Immature natural killer cell (primary cell): ENCODE data around the gene LYSMD3. TPM values are rescaled to one million over a fixed set of nuclear protein-coding genes. Genes with fewer than 3 reads are reported as not detected.

Experiments
- DNase-seq, 3 donors: peaks; one replicate each; pipeline ENCODE4 v3.0.0; 2022; ENCODE audit warnings: mixed read lengths in 1 of 3
- H3K27ac Mint-ChIP-seq, 6 donors: one replicate each; pipeline ENCODE4 v1.8.0; 2020; ENCODE audit warnings: mixed read lengths in 6 of 6, mild to moderate bottlenecking in 5 of 6, inconsistent platforms in 4 of 6, moderate library complexity in 3 of 6
- H3K27me3 Mint-ChIP-seq, 3 donors: one replicate each; pipeline ENCODE4 v1.8.0; 2020 to 2021; ENCODE audit warnings: low read depth in 3 of 3, mild to moderate bottlenecking in 3 of 3, mixed read lengths in 3 of 3, moderate library complexity in 3 of 3, inconsistent platforms in 1 of 3
- H3K36me3 Mint-ChIP-seq, 3 donors: one replicate each; pipeline ENCODE4 v1.8.0; 2020; ENCODE audit warnings: mixed read lengths in 3 of 3, inconsistent platforms in 2 of 3, mild to moderate bottlenecking in 2 of 3
- H3K4me1 Mint-ChIP-seq, 2 donors: one replicate each; pipeline ENCODE4 v1.8.0; 2020; ENCODE audit warnings: inconsistent platforms in 2 of 2, mild to moderate bottlenecking in 2 of 2, mixed read lengths in 2 of 2, moderate library complexity in 1 of 2
- H3K4me3 Mint-ChIP-seq, 5 donors: one replicate each; pipeline ENCODE4 v1.8.0; 2020; ENCODE audit warnings: mild to moderate bottlenecking in 5 of 5, mixed read lengths in 5 of 5, inconsistent platforms in 3 of 5, moderate library complexity in 3 of 5
- H3K9me3 Mint-ChIP-seq, 6 donors: one replicate each; pipeline ENCODE4 v1.8.0; 2020; ENCODE audit warnings: mild to moderate bottlenecking in 6 of 6, mixed read lengths in 6 of 6, inconsistent platforms in 4 of 6, moderate library complexity in 3 of 6
- polyA plus RNA-seq, 3 donors: library from polyadenylated mRNA; unstranded; fragments of 300-500 nt; fragmentation: Illumina TruSeq; gene quantifications; one replicate each; pipeline ENCODE4 v1.2.3, GENCODE V29; 2021

Gene LYSMD3
- polyA plus RNA-seq, 3 donors from 2014 or later: 6.5 to 11.7 (median 9.4) TPM

- Mint-ChIP-seq H3K4me3 (no peak overlapping the region), H3K27me3 (peaks cover 0 to 5% (median 0%) of the 10 kb centered on the region in 3 donors), H3K9me3 (no peaks in the 10 kb centered on the region), H3K27ac (no peak overlapping the region), H3K36me3 (no peaks in the 10 kb centered on the region), H3K4me1 (no peaks in the 10 kb centered on the region)
- no peak for DNase-seq
Measured at GRCh38 chr5:90488791-90489190, 40.6 kb downstream of the LYSMD3 start.

DNA sequence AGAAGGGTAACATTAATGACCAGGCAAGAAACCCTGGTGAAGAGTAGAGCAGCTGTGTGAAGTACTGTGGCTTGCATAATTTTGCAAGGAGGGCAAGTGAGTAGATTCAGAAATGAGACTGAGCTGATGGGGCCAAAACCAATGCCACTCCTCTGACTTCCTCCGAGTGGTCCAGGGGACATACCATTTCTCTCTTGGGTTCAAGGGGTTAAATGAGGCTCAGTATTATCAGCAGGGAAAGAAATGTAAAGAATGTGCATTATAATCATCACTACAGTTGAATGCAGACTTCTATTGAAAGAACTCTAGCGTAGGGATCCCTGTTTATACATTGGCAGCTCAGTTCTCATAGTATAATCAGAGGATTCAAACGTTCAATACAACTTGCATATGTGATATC lies 44.8 kb downstream of the LYSMD3 start:
- DNase-seq: no peak
- Mint-ChIP-seq H3K4me3 (no peak overlapping the region), H3K27ac (no peak overlapping the region), H3K27me3 (peaks cover 0 to 5% (median 0%) of the 10 kb centered on the region in 3 donors), H3K9me3 (no peaks in the 10 kb centered on the region), H3K4me1 (no peaks in the 10 kb centered on the region), H3K36me3 (no peaks in the 10 kb centered on the region)

- Mint-ChIP-seq H3K27me3 (peaks cover 0 to 4% (median 0%) of the 10 kb centered on the region in 3 donors), H3K4me3 (no peak overlapping the region), H3K9me3 (no peaks in the 10 kb centered on the region), H3K36me3 (no peaks in the 10 kb centered on the region), H3K4me1 (no peaks in the 10 kb centered on the region), H3K27ac (no peak overlapping the region)
- no peak for DNase-seq
Measured at GRCh38 chr5:90483206-90483605, 46.2 kb downstream of the LYSMD3 start.

DNA sequence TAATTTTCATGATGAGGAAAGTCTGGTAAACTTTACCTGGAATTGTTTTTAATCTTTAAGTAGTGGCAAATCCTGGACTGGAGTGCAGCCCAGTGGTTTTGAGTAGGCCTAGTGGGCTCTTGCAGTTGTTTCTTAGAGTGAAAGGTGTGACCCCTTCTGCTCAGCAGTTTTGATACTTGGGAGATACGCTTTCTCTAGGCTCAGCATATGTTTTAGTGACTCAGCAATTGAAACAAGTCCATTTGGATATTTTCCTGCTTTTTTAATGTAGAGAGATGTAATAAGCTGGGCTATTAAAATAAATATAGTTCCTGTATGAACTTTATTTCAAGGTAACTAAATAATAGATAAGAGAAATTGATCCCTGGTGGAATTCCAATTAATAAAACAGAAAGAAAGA lies 48.7 kb downstream of the LYSMD3 start:
- H3K4me1 Mint-ChIP-seq: no peaks in the 10 kb centered on the region
- no peak for DNase-seq
- H3K36me3 Mint-ChIP-seq: no peaks in the 10 kb centered on the region
- no peak overlapping the region for H3K27ac Mint-ChIP-seq
- no peaks in the 10 kb centered on the region for H3K9me3 Mint-ChIP-seq
- H3K4me3 Mint-ChIP-seq: no peak overlapping the region
- H3K27me3 Mint-ChIP-seq: peaks cover 0 to 3% (median 1%) of the 10 kb centered on the region in 3 donors

DNA sequence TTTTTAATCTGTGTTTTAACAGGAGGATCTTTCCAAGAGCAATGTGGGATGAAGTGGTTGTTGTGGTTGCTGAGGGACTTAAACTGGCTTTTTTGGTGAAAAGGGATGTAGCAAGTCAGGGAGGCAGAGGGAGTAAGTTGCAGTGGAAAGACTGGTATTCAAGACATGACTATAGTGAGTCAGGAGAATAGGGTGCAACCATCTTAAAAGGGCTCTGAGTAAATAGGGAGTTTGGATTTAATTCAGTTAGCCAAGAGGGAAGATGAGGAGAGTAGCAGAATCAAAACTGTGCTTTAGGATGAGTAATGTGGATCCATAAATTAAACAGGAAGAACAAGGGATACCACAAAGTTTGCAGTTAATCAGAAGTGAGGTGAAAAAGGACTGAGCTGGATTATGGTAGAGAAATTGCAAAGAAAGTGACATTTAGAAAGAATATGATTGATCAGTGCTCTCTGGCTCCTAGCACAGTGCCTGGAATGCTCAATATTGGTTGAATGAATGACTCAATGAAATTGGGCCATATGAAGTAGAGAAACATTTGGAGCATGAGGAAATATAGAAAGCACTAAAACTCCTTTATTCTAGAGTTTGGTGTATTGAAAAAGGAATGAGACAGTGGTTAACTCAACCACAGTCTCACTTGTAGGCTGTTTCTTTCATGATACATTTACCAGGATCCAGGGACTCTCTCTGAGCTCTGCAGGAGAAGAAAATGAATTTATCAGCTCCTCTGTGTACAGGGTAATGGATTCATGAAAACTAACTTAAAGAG lies 49.6 kb downstream of the LYSMD3 start:
- Mint-ChIP-seq H3K4me1 (peaks cover 4 to 9% of the 10 kb centered on the region in 2 donors), H3K4me3 (no peak overlapping the region), H3K27ac (no peak overlapping the region), H3K36me3 (no peaks in the 10 kb centered on the region), H3K27me3 (peaks cover 2 to 4% (median 3%) of the 10 kb centered on the region in 3 donors), H3K9me3 (no peaks in the 10 kb centered on the region)
- no peak for DNase-seq

DNA sequence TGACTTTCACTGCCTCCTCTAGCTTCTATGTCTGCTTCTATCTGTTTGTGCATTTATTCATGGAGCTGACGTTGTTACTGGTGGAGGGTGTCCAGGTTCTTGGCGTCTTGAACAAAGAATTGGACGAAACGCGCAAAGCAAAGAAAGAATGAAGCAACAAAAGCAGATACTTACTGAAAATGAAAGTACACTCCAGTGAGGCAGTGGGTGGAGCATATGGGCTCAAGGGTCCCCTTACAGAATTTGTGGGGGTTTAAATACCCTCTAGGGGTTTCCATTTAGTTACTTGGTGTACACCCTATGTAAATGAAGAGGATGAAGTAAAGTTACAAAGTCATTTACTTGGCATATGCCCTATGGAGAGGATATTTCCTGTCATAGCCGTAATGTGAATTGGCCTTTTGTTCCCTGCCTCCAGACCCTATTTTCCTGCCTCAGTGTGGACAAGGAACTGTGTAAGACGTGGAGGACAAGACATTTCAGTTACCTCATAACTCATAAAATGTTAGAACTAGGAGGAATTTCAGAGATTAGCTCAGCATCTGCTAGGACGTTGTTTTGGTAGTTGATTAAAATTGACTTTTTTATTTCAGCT lies 51.7 kb downstream of the LYSMD3 start:
- Mint-ChIP-seq H3K9me3 (no peaks in the 10 kb centered on the region), H3K27me3 (peaks cover 4 to 11% (median 8%) of the 10 kb centered on the region in 3 donors), H3K4me1 (peaks cover 15 to 22% of the 10 kb centered on the region in 2 donors), H3K4me3 (no peak overlapping the region), H3K36me3 (no peaks in the 10 kb centered on the region), H3K27ac (no peak overlapping the region)
- DNase-seq: no peak

- H3K27ac Mint-ChIP-seq: peak overlapping the region in 1 of 6 donors; percentile 13
- no peak overlapping the region for H3K4me3 Mint-ChIP-seq
- H3K9me3 Mint-ChIP-seq: no peaks in the 10 kb centered on the region
- DNase-seq: no peak
- H3K36me3 Mint-ChIP-seq: no peaks in the 10 kb centered on the region
- peaks cover 4 to 11% (median 8%) of the 10 kb centered on the region in 3 donors for H3K27me3 Mint-ChIP-seq
- peaks cover 18 to 27% of the 10 kb centered on the region in 2 donors for H3K4me1 Mint-ChIP-seq
Measured at GRCh38 chr5:90477073-90477472, 52.3 kb downstream of the LYSMD3 start.

DNA sequence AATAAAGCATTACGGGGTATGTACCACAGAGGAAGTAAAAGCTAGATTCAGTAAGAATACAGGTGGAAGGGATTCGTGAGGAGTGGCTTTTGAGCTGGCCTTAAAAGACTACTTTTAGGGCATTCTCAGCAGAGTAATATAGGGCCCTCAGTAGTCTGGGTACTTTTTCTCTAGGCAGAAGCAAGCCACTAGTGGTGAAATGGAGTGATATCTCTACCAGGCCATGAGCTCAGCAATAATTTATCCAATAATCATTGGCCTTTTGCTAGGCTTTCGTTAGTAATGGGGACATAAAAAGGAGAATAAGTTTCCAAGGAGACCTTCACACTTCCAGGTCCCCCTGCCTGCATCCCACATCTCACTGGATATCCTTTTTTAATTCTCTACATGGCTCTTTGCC lies 53.0 kb downstream of the LYSMD3 start:
- H3K9me3 Mint-ChIP-seq: no peaks in the 10 kb centered on the region
- H3K27me3 Mint-ChIP-seq: peaks cover 4 to 11% (median 8%) of the 10 kb centered on the region in 3 donors
- no peaks in the 10 kb centered on the region for H3K36me3 Mint-ChIP-seq
- DNase-seq: no peak
- H3K4me3 Mint-ChIP-seq: no peak overlapping the region
- H3K4me1 Mint-ChIP-seq: peaks cover 18 to 31% of the 10 kb centered on the region in 2 donors
- H3K27ac Mint-ChIP-seq: no peak overlapping the region

DNA sequence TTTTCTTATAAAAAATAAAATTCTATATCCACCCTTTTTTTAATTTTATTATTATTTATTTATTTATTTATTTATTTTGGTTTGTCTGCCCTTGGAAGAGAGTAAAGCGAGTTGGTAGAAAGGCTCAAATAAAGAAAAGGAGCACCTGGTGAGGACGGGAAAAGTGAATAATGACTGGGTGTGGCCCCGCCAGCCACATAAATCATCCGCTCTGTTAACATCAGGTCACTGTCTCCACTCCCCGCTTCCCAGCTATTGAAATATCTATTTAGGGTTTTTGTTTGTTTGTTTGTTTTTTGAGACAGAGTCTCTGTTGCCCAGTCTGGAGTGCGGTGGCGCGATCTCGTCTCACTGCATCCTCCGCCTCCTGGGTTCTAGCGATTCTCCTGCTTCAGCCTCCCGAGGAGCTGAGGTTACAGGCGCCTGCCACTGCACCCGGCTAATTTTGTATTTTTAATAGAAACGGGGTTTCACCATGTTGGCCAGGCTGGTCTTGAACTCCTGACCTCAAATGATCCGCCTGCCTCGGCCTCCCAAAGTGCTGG lies 53.9 kb downstream of the LYSMD3 start:
- H3K36me3 Mint-ChIP-seq: no peaks in the 10 kb centered on the region
- H3K27me3 Mint-ChIP-seq: peaks cover 4 to 11% (median 8%) of the 10 kb centered on the region in 3 donors
- DNase-seq: no peak
- H3K4me3 Mint-ChIP-seq: peak overlapping the region; percentile 95 to 99 (median 98)
- H3K27ac Mint-ChIP-seq: peak overlapping the region in 1 of 6 donors; percentile 84
- H3K4me1 Mint-ChIP-seq: peaks cover 21 to 40% of the 10 kb centered on the region in 2 donors
- no peaks in the 10 kb centered on the region for H3K9me3 Mint-ChIP-seq

GRCh38 chr5:90474235-90475107 lies 54.9 kb downstream of the LYSMD3 start, which contains the start of the genes MBLAC2 and POLR3G:
Gene MBLAC2 (minus strand): TSS chr5:90474771. CDS start chr5:90474292, 479 bp downstream.
Gene POLR3G (plus strand): TSS chr5:90474864. CDS start chr5:90485568, 10,704 bp downstream.
- Mint-ChIP-seq H3K27ac (peak within 1 kb of the TSS; percentile 84 to 97 (median 94)), H3K4me1 (peaks cover 21 to 48% of the 10 kb centered on the region in 2 donors), H3K9me3 (no peaks in the 10 kb centered on the region), H3K27me3 (peaks cover 4 to 11% (median 8%) of the 10 kb centered on the region in 3 donors), H3K36me3 (peaks cover 0 to 8% (median 6%) of the 10 kb centered on the region in 3 donors), H3K4me3 (peak within 1 kb of the TSS; percentile 95 to 99 (median 98))
- DNase-seq: peak; percentile 91 to 93 (median 92)

- peak overlapping the region; percentile 95 to 99 (median 98) for H3K4me3 Mint-ChIP-seq
- peaks cover 4 to 15% (median 13%) of the 10 kb centered on the region in 3 donors for H3K36me3 Mint-ChIP-seq
- H3K27me3 Mint-ChIP-seq: peaks cover 4 to 11% (median 8%) of the 10 kb centered on the region in 3 donors
- H3K9me3 Mint-ChIP-seq: no peaks in the 10 kb centered on the region
- peak in 1 of 3 donors; percentile 37 for DNase-seq
- peaks cover 21 to 48% of the 10 kb centered on the region in 2 donors for H3K4me1 Mint-ChIP-seq
- H3K27ac Mint-ChIP-seq: peak overlapping the region; percentile 84 to 97 (median 94)
Measured at GRCh38 chr5:90473396-90474234, 55.8 kb downstream of the LYSMD3 start.

- peaks cover 21 to 48% of the 10 kb centered on the region in 2 donors for H3K4me1 Mint-ChIP-seq
- H3K4me3 Mint-ChIP-seq: peak overlapping the region; percentile 95 to 99 (median 98)
- peak overlapping the region; percentile 64 to 95 (median 92) for H3K27ac Mint-ChIP-seq
- H3K27me3 Mint-ChIP-seq: peaks cover 4 to 11% (median 8%) of the 10 kb centered on the region in 3 donors
- DNase-seq: no peak
- peaks cover 11 to 22% (median 20%) of the 10 kb centered on the region in 3 donors for H3K36me3 Mint-ChIP-seq
- no peaks in the 10 kb centered on the region for H3K9me3 Mint-ChIP-seq
Measured at GRCh38 chr5:90472783-90473395, 56.5 kb downstream of the LYSMD3 start.
